ENCODE measurements around the gene MCFD2. TPM values are rescaled to one million over a fixed set of nuclear protein-coding genes. Genes with fewer than 3 reads are reported as not detected.
A peak's percentile ranks its signal among the peaks of the same experiment; 100 is the strongest.

MCFD2 gene
- total RNA-seq, result 48.0 and 50.7 TPM in 2 replicates

DNA sequence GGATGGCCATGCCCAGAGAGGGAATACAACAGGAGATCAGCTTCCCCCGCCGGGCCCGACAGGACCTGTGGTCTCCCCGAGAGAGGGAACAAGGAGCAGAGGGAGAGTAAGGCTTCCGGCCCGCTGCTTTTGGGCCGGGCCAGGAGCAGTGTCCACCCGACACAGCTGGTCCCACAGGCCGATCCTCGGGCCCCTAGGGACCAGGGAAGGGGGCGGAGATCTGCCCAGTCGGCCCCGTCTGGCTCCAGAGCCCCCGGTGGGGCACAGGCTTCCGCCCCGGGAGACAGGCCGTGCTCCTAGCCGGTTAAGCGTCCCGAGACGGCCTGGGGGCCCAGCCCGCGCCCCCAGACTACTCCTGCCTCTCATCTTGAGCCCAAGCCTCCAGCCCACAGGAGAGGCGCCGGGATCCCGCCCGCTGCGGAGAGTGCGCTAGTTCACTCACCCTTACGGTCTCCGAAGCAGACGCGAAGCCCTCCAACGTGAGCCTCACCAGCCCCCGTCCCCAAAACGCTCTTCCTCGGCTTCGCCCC, at the start of gene MCFD2:
Gene MCFD2, minus strand, starts transcription at position 526 of the 530 bp plus-strand sequence. CDS start 6,635 bp downstream, outside the sequence.
- no peak for DNase-seq
- intact Hi-C loops (cut with micrococcal nuclease), result loop anchor here (5.0 kb wide), 1 partner anchor 867 kb away; the partner anchor contains the start of gene MSH6
- ATAC-seq (ENCODE audit: low read depth), result peak; percentile 29
- ChIA-PET CTCF (interaction anchor here (2.1 kb wide), 1 partner anchor 408 kb away, joined by 12 read pairs; no protein-coding TSS in a partner anchor), POLR2A (interaction anchor here (0.9 to 1.7 kb wide), 4 partner anchors 14 to 385 kb away, joined by 3 to 12 read pairs (median 4); no protein-coding TSS in a partner anchor)
- peaks cover 19% of the 10 kb centered on the region for H3K36me3 Mint-ChIP-seq (ENCODE audit: low read depth)
- peaks cover 65% of the 10 kb centered on the region for H3K4me1 Mint-ChIP-seq
- H3K9me3 Mint-ChIP-seq, result no peaks in the 10 kb centered on the region
- no peaks in the 10 kb centered on the region for H3K27me3 Mint-ChIP-seq
- peak within 1 kb of the TSS; percentile 81 for H3K27ac Mint-ChIP-seq
- TF ChIP-seq, protein P1, sequence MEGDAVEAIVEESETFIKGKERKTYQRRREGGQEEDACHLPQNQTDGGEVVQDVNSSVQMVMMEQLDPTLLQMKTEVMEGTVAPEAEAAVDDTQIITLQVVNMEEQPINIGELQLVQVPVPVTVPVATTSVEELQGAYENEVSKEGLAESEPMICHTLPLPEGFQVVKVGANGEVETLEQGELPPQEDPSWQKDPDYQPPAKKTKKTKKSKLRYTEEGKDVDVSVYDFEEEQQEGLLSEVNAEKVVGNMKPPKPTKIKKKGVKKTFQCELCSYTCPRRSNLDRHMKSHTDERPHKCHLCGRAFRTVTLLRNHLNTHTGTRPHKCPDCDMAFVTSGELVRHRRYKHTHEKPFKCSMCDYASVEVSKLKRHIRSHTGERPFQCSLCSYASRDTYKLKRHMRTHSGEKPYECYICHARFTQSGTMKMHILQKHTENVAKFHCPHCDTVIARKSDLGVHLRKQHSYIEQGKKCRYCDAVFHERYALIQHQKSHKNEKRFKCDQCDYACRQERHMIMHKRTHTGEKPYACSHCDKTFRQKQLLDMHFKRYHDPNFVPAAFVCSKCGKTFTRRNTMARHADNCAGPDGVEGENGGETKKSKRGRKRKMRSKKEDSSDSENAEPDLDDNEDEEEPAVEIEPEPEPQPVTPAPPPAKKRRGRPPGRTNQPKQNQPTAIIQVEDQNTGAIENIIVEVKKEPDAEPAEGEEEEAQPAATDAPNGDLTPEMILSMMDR (IDR thresholded peaks at IDR 0.05), result no peak
- peak within 1 kb of the TSS; percentile 90 for H3K4me3 Mint-ChIP-seq

DNA sequence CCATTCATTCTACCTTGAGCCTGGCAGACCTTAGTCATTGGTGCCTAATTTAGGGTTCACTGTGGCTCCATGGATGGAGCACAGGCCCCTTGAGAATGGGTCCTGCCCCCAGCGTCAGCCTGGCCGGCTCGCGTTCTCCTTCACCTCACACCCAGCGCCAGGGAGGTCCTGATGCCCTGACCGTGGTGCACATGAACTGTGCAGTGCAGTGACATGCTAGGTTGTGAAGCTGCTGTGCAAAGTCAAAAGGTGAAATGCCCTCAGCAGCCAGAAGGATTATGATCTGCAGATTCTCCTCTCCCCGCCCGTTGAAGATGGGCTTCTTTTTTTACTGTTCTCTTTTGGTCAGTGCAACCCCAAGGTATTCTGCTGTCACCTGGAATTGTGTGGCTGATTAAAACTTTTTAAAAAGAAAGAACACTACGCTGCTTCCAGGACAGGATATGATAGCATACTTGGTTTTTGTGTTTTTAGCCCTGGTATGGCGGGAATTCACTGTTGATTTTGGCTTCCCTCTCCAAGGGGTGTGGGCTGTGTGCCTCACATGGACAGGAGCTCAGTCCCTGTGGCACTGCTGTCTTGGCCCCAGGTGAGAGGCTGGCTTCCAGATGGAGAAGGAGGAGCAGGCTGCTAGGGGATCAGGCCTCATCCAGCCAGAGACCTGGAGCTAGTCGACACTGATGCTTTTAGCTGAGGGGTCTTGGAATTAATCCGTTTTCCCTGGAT, 49.4 kb upstream of the MCFD2 start:
- ATAC-seq (ENCODE audit: low read depth) (no peak), DNase-seq (no peak)
- TF ChIP-seq, protein P1 (IDR thresholded peaks at IDR 0.05), result no peak
- H3K4me1 Mint-ChIP-seq, result peaks cover 22% of the 10 kb centered on the region
- intact Hi-C loops (cut with micrococcal nuclease), result loop anchor here (2.0 kb wide), 1 partner anchor 14 kb away; no protein-coding TSS in a partner anchor
- H3K4me3 Mint-ChIP-seq, result no peak overlapping the region
- H3K27me3 Mint-ChIP-seq, result no peaks in the 10 kb centered on the region
- H3K36me3 Mint-ChIP-seq (ENCODE audit: low read depth), result peaks cover 71% of the 10 kb centered on the region
- H3K27ac Mint-ChIP-seq, result no peak overlapping the region
- POLR2A ChIA-PET, result interaction anchor here (0.5 to 1.2 kb wide), 3 partner anchors 17 to 286 kb away, joined by 3 read pairs; no protein-coding TSS in a partner anchor
- CTCF ChIA-PET, result interaction anchor here (1.0 kb wide), 1 partner anchor 29 kb away, joined by 3 read pairs; no protein-coding TSS in a partner anchor
- H3K9me3 Mint-ChIP-seq, result no peaks in the 10 kb centered on the region

DNA sequence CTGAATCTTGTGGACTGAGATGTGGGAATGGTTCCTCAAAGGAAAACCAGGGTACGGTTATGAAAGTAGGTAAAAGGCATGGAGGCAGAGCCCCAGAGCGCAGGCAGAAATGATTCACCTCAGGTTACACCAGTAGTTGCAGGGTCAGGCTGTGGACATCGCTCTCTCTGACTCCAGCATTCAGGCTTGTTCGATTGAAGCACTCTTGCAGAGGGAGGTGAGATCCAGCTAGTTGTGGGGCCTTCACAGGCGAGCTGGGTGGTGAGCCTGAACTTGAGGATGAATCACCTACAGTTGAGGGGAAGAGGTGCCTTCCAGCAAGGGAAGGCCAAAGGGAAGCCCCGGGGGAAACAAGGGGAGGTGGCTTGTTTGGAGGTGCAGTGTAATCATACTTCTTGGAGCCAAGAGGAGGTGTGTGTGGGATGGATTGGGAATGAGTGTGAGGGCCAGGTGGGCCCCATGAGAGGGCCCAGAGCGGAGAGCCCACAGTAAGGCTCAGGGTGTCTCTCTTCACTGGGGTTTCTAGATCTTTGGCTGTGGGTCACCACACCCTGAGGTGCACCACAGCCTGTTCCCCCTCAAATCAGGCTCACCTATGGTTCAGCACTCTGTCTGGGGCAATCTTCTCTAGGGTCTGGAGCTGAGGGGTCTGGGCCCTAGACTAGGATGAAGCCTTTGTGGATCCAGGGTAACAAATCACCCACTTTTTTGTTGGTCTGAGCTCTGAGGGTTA, 48.5 kb upstream of the MCFD2 start:
- TF ChIP-seq, protein P1 (IDR thresholded peaks at IDR 0.05), result no peak
- H3K4me1 Mint-ChIP-seq, result peaks cover 16% of the 10 kb centered on the region
- POLR2A ChIA-PET, result interaction anchor here (0.5 to 0.7 kb wide), 2 partner anchors 35 to 287 kb away, joined by 3 read pairs; no protein-coding TSS in a partner anchor
- DNase-seq (no peak), ATAC-seq (ENCODE audit: low read depth) (no peak)
- peaks cover 74% of the 10 kb centered on the region for H3K36me3 Mint-ChIP-seq (ENCODE audit: low read depth)
- H3K9me3 Mint-ChIP-seq, result no peaks in the 10 kb centered on the region
- H3K4me3 Mint-ChIP-seq, result no peak overlapping the region
- peak overlapping the region; percentile 22 for H3K27ac Mint-ChIP-seq
- CTCF ChIA-PET, result interaction anchor here (1.0 to 1.5 kb wide), 2 partner anchors 20 to 28 kb away, joined by 3 read pairs; no protein-coding TSS in a partner anchor
- no peaks in the 10 kb centered on the region for H3K27me3 Mint-ChIP-seq
- intact Hi-C loops (cut with micrococcal nuclease), result loop anchor here (2.0 kb wide), 2 partner anchors 13 to 15 kb away; no protein-coding TSS in a partner anchor

DNA sequence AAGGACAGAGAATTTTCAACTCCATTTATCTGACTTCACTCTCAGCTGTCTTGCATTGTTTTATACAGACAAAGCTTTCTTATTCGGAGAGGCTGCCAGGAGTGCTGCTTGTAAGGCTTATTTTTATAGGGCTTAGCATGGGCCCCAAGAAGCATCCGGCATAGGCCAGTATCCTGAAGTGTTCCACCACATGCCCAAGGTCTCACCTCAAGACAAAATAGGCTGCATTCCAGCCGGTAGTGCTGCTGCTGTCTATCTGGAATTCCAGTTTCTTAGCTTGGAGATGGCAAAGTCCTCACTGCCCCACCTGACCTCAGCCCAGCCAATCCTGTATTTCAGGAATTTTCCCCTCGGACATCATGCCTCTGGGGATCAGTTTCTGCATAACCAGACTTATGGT, 47.6 kb upstream of the MCFD2 start:
- TF ChIP-seq, protein P1 (IDR thresholded peaks at IDR 0.05), result no peak
- intact Hi-C loops (cut with micrococcal nuclease), result loop anchor here (2.0 kb wide), 1 partner anchor 16 kb away; no protein-coding TSS in a partner anchor
- Mint-ChIP-seq H3K36me3 (ENCODE audit: low read depth) (peaks cover 81% of the 10 kb centered on the region), H3K4me3 (no peak overlapping the region), H3K4me1 (peaks cover 18% of the 10 kb centered on the region), H3K27ac (peak overlapping the region; percentile 41), H3K27me3 (no peaks in the 10 kb centered on the region), H3K9me3 (no peaks in the 10 kb centered on the region)
- ATAC-seq (ENCODE audit: low read depth) (no peak), DNase-seq (no peak)
- POLR2A ChIA-PET, result no interaction called here
- CTCF ChIA-PET, result interaction anchor here (0.8 to 1.5 kb wide), 2 partner anchors 19 to 26 kb away, joined by 3 to 4 read pairs; no protein-coding TSS in a partner anchor
